ENCODE measurements around the gene CASK.
"Not testable (repeated sequence)": the region's sequence is repeated elsewhere in the genome, so short reads cannot be mapped to it uniquely, and the experiment has no call there.

Gene CASK

GRCh38 chrX:41688156-41688555 lies 235.2 kb downstream of the CASK start:
- no peak for DNase-seq

DNA sequence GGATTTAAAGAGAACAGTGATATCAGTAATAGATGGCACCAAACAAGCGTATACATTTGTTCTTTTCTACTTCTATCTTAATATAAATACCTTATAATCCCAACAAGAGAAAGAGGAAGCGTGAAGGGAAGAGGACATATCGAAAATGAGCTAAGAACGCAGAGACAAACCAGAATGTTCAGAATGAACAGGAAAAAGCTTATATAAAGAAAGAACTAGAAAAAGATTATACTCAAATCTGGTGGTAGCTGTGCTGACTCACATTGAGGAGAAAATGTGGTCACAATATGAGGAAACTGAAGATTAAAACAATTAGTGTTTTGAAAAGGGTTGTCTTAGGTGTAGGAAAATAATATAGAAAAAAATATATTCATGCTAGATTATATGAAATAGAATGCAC lies 236.6 kb downstream of the CASK start:
- DNase-seq: no peak

DNA sequence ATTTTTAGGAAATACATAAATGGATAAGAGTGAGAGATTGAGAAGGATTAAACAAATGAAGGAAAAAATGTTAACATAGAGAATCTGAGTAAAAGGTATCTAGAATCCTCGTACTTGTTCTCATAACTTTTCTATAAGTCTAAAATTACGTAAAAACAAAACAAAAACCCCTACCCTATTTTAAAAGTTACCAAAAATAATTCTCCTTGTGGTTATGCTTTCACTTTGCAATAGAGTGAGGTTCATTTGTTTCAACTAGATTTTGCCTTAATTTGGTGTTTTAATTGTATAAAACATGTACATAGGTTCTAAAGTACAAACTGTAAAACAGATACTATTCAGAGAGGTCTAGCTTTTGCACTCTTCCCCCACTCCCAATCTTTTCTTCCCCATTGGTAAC lies 238.4 kb downstream of the CASK start:
- DNase-seq: no peak

DNA sequence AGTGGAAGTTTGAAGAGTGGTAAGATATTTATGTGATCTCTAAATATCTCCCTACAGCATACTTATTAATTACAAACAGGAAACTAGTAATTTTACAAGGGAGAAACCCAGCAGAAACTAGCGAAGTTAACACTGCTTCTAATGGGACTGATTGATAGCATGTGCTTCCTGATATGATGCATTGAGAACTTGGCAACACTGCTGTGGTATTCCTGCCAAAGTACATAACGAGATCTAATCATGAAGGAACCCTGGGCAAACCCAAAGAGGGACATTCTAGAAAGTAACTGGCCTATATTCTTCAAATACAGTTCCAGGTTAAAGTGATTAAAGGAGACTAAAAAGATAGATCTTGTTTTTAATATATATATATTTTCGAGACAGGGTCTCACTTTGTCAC lies 239.2 kb downstream of the CASK start:
- no peak for DNase-seq

DNA sequence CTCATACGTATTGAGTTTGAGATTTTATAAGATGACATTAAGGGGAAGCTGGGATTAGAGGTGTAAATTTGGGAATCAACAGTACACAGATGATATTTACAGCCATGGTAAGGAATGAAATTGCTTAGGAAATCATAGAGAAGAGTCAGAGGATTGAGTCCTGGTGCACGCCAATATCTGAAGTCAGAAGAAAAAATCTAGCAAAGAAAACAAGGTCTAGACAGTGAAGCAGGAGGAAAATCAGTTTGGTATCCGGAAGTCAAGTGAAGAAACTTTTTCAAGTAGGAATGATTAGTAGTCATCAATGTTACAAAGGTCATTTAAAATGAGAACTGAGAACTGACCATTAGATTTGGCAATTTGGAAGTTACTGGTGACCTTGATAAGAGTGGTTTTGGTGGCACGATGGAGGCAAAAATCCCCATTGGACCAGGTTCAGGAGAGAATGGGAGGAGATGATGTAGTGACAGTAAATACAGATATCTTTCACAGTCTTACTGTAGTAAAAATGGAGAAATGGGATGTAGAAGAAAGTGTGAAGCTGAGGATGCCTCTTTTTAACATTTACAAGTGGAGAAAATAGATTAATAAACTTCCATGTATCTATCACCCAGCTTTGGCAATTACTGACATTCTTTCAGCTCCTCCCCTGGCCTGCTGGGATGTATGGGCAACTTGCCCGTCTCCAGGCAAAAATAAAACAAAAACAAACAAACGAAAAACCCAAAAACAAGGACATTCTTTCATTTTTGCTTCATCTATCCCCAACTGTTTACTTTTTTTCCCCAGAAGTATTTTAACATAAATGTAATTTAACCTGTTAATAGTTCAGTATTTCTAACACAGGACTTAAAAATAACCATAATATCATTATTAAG lies 245.9 kb downstream of the CASK start:
- no peak for DNase-seq

GRCh38 chrX:41676361-41676760 lies 247.0 kb downstream of the CASK start:
- DNase-seq: not testable (repeated sequence)

DNA sequence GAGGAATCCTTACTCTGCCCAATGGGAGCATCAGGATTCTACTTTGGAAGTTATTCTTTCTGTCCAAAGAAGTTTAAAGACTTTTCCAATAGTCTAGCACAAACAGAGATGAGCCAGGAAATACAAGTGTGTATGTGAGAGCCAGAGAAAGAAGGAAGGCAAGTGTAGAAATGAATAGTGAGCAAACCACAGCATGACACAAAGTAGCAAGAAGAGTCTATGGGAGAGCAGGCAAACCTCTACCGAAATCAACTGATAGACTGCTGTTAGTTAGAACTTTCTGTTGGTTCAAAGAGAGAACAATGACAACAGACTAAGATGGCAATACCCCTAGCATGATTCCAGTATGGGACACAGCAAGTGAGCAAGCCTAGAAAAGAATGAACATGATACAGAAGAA lies 250.7 kb downstream of the CASK start:
- DNase-seq: no peak

- DNase-seq: no peak
Observed at GRCh38 chrX:41671082-41671481, 252.3 kb downstream of the CASK start.

- no peak for DNase-seq
Observed at GRCh38 chrX:41670112-41670511, 253.2 kb downstream of the CASK start.

DNA sequence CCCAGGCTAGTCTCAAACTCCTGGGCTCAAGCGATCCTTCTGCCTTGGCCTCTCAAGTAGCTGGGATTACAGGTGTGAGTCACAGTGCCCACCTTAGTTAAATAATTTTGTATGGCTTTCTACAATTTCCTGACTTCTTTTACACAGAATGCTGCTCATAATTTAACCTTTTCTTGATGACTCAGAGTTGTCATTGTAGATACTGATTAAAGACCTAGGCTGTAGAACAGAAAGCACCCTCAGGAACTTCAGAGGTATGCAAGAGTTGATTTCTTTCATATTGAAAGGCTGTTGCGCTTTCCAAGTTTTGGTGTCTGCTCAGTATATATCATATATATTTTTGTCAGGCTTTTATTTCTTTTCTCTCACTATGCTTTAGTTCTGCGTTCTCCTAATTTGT lies 255.7 kb downstream of the CASK start:
- no peak for DNase-seq

DNA sequence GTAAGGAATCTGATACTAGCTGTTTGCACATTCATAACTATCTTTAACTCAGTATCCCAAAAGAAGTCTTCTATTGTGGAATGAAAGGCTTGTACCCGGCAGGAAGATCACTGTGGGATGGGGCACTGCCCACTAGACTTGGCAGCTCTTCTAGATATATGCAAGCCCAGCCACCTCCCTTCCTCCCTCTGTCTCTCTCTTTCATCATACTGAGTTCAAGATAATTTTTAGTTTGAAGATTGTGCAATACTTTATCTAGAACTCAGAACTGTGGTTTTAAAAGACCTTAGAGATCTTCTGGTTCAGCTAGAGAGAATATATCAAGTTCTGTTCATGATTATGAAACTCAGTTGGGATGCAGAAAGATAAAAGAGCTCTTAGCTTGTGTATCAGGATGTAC lies 257.1 kb downstream of the CASK start:
- DNase-seq: no peak

DNA sequence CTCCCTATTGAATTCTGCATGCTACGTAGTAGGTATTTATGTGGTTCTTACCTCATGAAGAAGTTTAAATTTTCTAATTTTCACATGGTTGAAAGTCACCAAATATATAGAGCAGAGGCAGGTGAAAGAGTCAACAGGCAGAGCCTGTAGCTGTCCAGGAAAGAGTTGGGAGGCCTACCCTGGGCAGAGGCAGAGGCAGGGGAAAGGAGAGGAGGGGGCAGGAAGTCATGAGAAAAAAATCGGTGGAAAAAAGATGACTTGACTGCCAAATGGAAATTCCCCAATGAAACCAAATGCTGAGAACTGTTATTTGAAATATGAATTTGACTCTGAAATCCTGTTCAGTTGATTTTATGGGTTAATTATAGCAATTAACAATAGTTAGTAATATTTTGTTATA lies 257.7 kb downstream of the CASK start:
- no peak for DNase-seq

DNA sequence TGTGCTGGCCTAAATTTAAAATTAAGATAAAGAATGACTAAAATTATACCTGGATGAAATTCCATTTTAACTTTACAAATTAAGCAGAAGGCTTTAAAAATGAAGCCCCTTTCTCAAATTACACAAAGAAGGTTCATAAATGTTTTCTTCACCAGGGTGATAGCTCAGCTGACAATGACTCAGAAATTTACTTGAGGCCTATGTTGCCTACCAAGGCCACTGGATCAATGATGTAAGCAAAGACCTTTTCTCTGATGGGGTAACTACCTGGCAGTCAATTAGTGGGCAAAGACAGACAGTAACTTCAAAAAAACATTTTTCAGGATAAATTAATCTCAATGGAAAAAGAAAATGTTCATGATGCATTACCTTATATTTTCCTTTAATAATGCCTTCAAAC lies 258.4 kb downstream of the CASK start:
- no peak for DNase-seq

GRCh38 chrX:41664375-41664901 lies 258.9 kb downstream of the CASK start:
- no peak for DNase-seq

DNA sequence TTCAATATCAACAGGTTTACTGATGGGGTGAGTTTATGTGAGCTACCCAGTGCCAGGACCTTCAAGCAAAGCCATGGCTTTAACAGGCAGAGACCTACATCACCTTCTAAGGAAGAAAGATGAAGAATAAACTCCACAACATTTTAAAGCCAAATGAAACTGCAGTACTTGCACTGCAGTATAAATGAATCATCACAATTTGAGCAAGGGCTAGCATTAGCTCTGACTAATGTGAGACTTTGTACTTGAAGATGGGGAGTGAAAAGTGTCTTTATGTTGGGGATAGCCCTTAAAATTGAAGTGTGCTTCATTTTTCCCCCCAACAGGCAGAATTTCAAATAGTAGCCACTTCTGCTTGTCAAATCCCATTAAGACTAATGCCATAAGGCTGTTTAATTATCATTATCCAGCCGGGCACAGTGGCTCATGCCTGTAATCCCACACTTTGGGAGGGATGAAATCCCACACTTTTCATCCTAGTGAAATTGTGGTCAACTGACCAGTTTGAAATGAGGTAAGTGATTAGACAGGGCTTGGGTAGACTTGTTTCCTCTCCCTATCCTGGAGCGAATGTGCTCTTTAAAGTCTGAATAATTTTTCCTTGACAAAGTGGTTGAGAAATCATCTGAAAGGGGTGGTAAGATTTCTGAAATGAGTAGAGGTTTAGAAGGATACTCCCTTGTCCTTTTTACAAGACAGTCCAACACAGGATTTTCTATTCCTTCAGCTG lies 261.8 kb downstream of the CASK start:
- DNase-seq: no peak

DNA sequence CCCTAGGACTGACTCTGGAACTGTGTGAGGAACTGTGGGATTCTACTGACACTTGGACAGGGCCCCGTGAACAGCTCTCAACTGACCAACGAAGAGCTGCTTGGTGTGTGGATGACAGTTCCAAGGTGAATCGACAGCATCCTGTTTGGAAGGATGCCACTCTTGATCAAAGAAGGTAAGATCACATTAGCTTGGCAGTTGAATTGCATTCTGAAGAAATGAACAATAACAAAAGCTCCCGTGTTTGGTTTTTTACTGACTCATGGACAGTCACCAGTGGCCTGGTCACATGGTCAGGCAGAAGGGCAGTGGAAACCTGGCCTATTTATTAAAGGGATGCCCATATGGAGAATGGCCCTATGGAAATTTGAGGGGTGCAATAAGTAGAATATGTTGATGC lies 267.7 kb downstream of the CASK start:
- DNase-seq: no peak

GRCh38 chrX:41655101-41655500 lies 268.3 kb downstream of the CASK start:
- DNase-seq: no peak

GRCh38 chrX:41653125-41653524 lies 270.2 kb downstream of the CASK start:
- DNase-seq: no peak

DNA sequence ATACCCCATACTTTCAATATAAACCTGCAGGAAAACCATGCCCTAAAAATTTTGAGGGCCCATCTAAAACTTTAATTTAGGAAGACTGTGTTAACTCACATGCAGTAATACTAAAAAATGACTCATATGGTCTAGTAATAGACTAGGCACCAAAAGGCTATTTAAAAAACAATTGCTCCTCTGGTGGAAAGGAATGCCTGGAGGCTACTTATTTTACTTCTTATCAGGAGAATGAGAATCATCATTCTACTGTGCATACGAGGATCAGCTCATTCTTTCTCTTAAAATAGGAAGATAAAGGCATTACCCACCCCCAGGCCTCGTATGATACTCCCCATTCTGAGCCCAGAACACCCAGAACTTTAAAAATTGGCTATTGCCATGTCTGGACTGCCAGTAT lies 277.2 kb downstream of the CASK start:
- DNase-seq: not testable (repeated sequence)

DNA sequence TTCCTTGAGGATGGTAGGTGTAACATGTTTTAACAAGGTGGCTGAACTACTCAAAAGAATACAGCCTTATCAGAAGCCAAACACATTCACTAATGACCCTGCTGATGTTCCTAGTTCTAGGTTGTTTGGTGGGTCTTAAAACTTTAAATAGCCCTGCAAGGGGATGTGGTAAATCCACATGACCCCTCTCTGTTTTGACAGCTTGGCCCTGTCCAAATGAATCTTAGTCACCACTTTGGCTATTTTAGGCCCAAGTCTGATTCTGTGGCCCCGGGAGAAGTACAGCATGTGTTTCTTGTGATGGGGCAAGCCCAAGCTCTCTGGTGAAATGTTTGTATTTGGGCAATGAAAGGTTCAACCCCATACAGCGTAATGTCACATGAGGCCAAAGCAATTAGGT lies 289.1 kb downstream of the CASK start:
- DNase-seq: peak; percentile 12

- no peak for DNase-seq
Observed at GRCh38 chrX:41630091-41630490, 293.3 kb downstream of the CASK start.

GRCh38 chrX:41629539-41629938 lies 293.8 kb downstream of the CASK start:
- DNase-seq: no peak

- no peak for DNase-seq
Observed at GRCh38 chrX:41621222-41621723, 302.1 kb downstream of the CASK start.

- no peak for DNase-seq
Observed at GRCh38 chrX:41619221-41619620, 304.1 kb downstream of the CASK start.

Data from midbrain (tissue), 1 donor.